ENCODE measurements around the gene LPCAT1. TPM values are rescaled to one million over a fixed set of nuclear protein-coding genes. Genes with fewer than 3 reads are reported as not detected.

LPCAT1 gene
- total and polyA plus RNA-seq, 10 of the 15 experiments (the other 5 are each of a cell fraction or from before 2014, with no cell fraction given), result 2.3 to 109 (median 72.7) TPM

- ATAC-seq (no peak), FAIRE-seq (no peak), DNase-seq (ENCODE audit: low read depth, low spot score) (no peak)
- WGBS (ENCODE audit: insufficient coverage, insufficient replicate concordance, low lambda C conversion rate, missing lambda C conversion rate), result 55% methylated on average over 4 of the region's 4 CpGs
- Histone ChIP-seq H3K4me2 (ENCODE audit: control insufficient read depth, insufficient read depth) (no peak overlapping the region), H3K4me1 (ENCODE audit: control insufficient read depth, insufficient read depth, low read length) (no peaks in the 10 kb centered on the region), H3K36me3 (ENCODE audit: control insufficient read depth in 2 of 2, insufficient read depth in 2 of 2, low read length in 1 of 2) (no peaks in the 10 kb centered on the region), H3K9me3 (replicated peaks; ENCODE audit: control insufficient read depth, insufficient read depth, low read length) (no peaks in the 10 kb centered on the region), H3K79me2 (ENCODE audit: control insufficient read depth, insufficient read depth, low read length) (no peaks in the 10 kb centered on the region), H2AFZ (ENCODE audit: control insufficient read depth, low read depth, low read length) (no peak overlapping the region), H3K9ac (ENCODE audit: control insufficient read depth, insufficient read depth, low read length) (no peak overlapping the region), H3K4me3 (no peak overlapping the region), H3K27ac (ENCODE audit: control insufficient read depth, insufficient read depth) (no peak overlapping the region), H3K27me3 (replicated peaks in 1 of 2; ENCODE audit: control insufficient read depth in 2 of 2, insufficient read depth in 2 of 2, low read length in 1 of 2) (no peaks in the 10 kb centered on the region; a peak in 1 of 4 replicates), H4K20me1 (ENCODE audit: control insufficient read depth, insufficient read depth) (no peaks in the 10 kb centered on the region)
- intact Hi-C loops (cut with micrococcal nuclease; ENCODE audit: unreplicated experiment) (no loop called here), in situ Hi-C loops (cut with MboI) (no loop called here)
- ChIA-PET CTCF (no interaction called here), SMC1A (ENCODE audit: uncharacterized antibody, unreplicated experiment) (no interaction called here), POLR2A (no interaction called here), RAD21 (ENCODE audit: unreplicated experiment) (no interaction called here)
- TF ChIP-seq GATAD2B (conservative IDR thresholded peaks at IDR 0.05; ENCODE audit: low read depth) (no peak), TCF7 (IDR thresholded peaks at IDR 0.05; ENCODE audit: borderline replicate concordance) (no peak), IRF5 (IDR thresholded peaks at IDR 0.05; ENCODE audit: borderline replicate concordance) (no peak), ZNF274 (IDR thresholded peaks at IDR 0.05; ENCODE audit: insufficient read depth, insufficient read length) (no peak), ZBTB40 (IDR thresholded peaks at IDR 0.05; ENCODE audit: borderline replicate concordance) (no peak), ATF2 (IDR thresholded peaks at IDR 0.05; ENCODE audit: low read length) (no peak), MLLT1 (IDR thresholded peaks at IDR 0.05) (no peak)
- BruUV-seq (replicated peaks), result no TSS peak
Observed at GRCh38 chr5:1545126-1545804, 21.5 kb upstream of the LPCAT1 start.
